ENCODE measurements around the gene GALNS. TPM values are rescaled to one million over a fixed set of nuclear protein-coding genes. Genes with fewer than 3 reads are reported as not detected.

Gene GALNS
- total and polyA plus RNA-seq, 2 of the 13 experiments (the other 11 are each of a cell fraction or from before 2014, with no cell fraction given), result 9.2 to 9.8 TPM

GRCh38 chr16:88785106-88785924 lies 71.4 kb downstream of the GALNS start, which contains the start of gene PIEZO1 (continued):
- 0 out of 2 replicates have a peak, but pooled peaks have one; percentile 51 for TF ChIP-seq IKZF5 (CRISPR knock-in tag; IDR thresholded peaks at IDR 0.05)
- peak; percentile 36; the same call in 1 of the 2 replicates for TF ChIP-seq SP2 (CRISPR knock-in tag; IDR thresholded peaks at IDR 0.05)
- TF ChIP-seq RBFOX2 (IDR thresholded peaks at IDR 0.05; ENCODE audit: low read depth, low read length), result peak; percentile 80
- TF ChIP-seq TRIM22 (IDR thresholded peaks at IDR 0.05), result no peak
- no peak for TF ChIP-seq ZNF17 (CRISPR knock-in tag; IDR thresholded peaks at IDR 0.05)
- TF ChIP-seq FIP1L1 (IDR thresholded peaks at IDR 0.05; ENCODE audit: borderline replicate concordance, insufficient read depth, low read depth, low read length), result no peak
- TF ChIP-seq IKZF4 (CRISPR knock-in tag; IDR thresholded peaks at IDR 0.05; ENCODE audit: borderline replicate concordance, low read depth, not compliant biosample characterization), result no peak
- TF ChIP-seq ZNF563 (CRISPR knock-in tag; IDR thresholded peaks at IDR 0.05), result 0 out of 2 replicates have a peak, but pooled peaks have one; percentile 68
- peak; percentile 36; the same call in 1 of the 2 replicates for TF ChIP-seq CSRNP1 (CRISPR knock-in tag; IDR thresholded peaks at IDR 0.05)
- TF ChIP-seq AFF4 (CRISPR knock-in tag; IDR thresholded peaks at IDR 0.05), result 0 out of 2 replicates have a peak, but pooled peaks have one; percentile 63
- no peak for TF ChIP-seq ZNF562 (CRISPR knock-in tag; IDR thresholded peaks at IDR 0.05; ENCODE audit: borderline replicate concordance)
- TF ChIP-seq TBX2 (CRISPR knock-in tag; IDR thresholded peaks at IDR 0.05; ENCODE audit: borderline replicate concordance), result peak; percentile 77; the same call in 1 of the 2 replicates
- 0 out of 2 replicates have a peak, but pooled peaks have one; percentile 56 for TF ChIP-seq ETV6 (CRISPR knock-in tag; conservative IDR thresholded peaks at IDR 0.05)
- TF ChIP-seq ZBTB8A (CRISPR knock-in tag; IDR thresholded peaks at IDR 0.05; ENCODE audit: borderline replicate concordance, low read depth), result peak; percentile 53; the same call in 1 of the 2 replicates
- peak; percentile 70 for TF ChIP-seq ZNF883 (CRISPR knock-in tag; IDR thresholded peaks at IDR 0.05; ENCODE audit: not compliant biosample characterization)
- 0 out of 2 replicates have a peak, but pooled peaks have one; percentile 34 for TF ChIP-seq ZNF510 (CRISPR knock-in tag; IDR thresholded peaks at IDR 0.05; ENCODE audit: low read depth)
- TF ChIP-seq EP300 (IDR thresholded peaks at IDR 0.05; ENCODE audit: low read depth in 2 of 2, low read length in 2 of 2), result no peak
- peak; percentile 42; the same call in 1 of the 2 replicates for TF ChIP-seq EP300 (CRISPR knock-in tag; IDR thresholded peaks at IDR 0.05; ENCODE audit: borderline replicate concordance)
- TF ChIP-seq TAF1 (CRISPR knock-in tag; IDR thresholded peaks at IDR 0.05), result 0 out of 2 replicates have a peak, but pooled peaks have one; percentile 25
- no peak for TF ChIP-seq HHEX (CRISPR knock-in tag; IDR thresholded peaks at IDR 0.05)
